H9 (cell line): Measurements from ENCODE around the gene ATAD2B. TPM values are rescaled to one million over a fixed set of nuclear protein-coding genes. Genes with fewer than 3 reads are reported as not detected.

Experiments
- DNase-seq: peaks from one replicate; pipeline ENCODE4 v3.0.0-alpha.2; 2017
- H2AFZ ChIP-seq: one replicate; pipeline ENCODE4 v1.6.1; 2013; ENCODE audit warnings: mild to moderate bottlenecking, low read length, control low read depth, moderate library complexity
- H2AK5ac ChIP-seq: 2 replicates; pipeline ENCODE4 v1.6.1; 2013; ENCODE audit warnings: low read length, control low read depth, mixed read lengths; ENCODE audit not compliant: insufficient read length
- H2BK120ac ChIP-seq: one replicate; pipeline ENCODE4 v1.6.1; 2013; ENCODE audit warnings: low read depth, mild to moderate bottlenecking, low read length, control low read depth, inconsistent platforms; ENCODE audit not compliant: poor library complexity, severe bottlenecking
- H2BK12ac ChIP-seq: 2 replicates; pipeline ENCODE4 v1.6.1; 2013; ENCODE audit warnings: low read length, control low read depth, mixed read lengths, low read depth; ENCODE audit not compliant: insufficient read length
- H2BK15ac ChIP-seq: 2 replicates; pipeline ENCODE4 v1.6.1; 2013; ENCODE audit warnings: low read depth, low read length, control low read depth
- H2BK20ac ChIP-seq: one replicate; pipeline ENCODE4 v1.6.1; 2013; ENCODE audit warnings: low read depth, mild to moderate bottlenecking, low read length, control low read depth, inconsistent platforms; ENCODE audit not compliant: poor library complexity, severe bottlenecking
- H2BK5ac ChIP-seq: 2 replicates; pipeline ENCODE4 v1.6.1; 2013; ENCODE audit warnings: low read length, control low read depth, mixed read lengths; ENCODE audit not compliant: insufficient read length
- H3K14ac ChIP-seq: 2 replicates; pipeline ENCODE4 v1.6.1; 2013; ENCODE audit warnings: low read length, control low read depth; ENCODE audit not compliant: insufficient read depth
- H3K18ac ChIP-seq: 2 replicates; pipeline ENCODE4 v1.6.1; 2013; ENCODE audit warnings: low read depth, mild to moderate bottlenecking, mixed read lengths, low read length, control low read depth; ENCODE audit not compliant: insufficient read length
- H3K23ac ChIP-seq: 2 replicates; pipeline ENCODE4 v1.6.1; 2013; ENCODE audit warnings: low read length, control low read depth, mixed read lengths, low read depth; ENCODE audit not compliant: insufficient read length
- H3K23me2 ChIP-seq: 2 replicates; pipeline ENCODE4 v1.6.1; 2013; ENCODE audit warnings: low read depth, mild to moderate bottlenecking, mixed read lengths, low read length, control low read depth; ENCODE audit not compliant: insufficient read length, poor library complexity, severe bottlenecking
- H3K27ac ChIP-seq: 2 replicates; pipeline ENCODE4 v1.5.1; 2013; ENCODE audit warnings: low read length, control low read depth, mixed read lengths, low read depth; ENCODE audit not compliant: insufficient read length
- H3K27me3 ChIP-seq: 2 replicates; pipeline ENCODE4 v1.6.1; 2013; ENCODE audit warnings: low read length, control low read depth, inconsistent platforms; ENCODE audit not compliant: insufficient read depth
- H3K4ac ChIP-seq: 2 replicates; pipeline ENCODE4 v1.6.1; 2013; ENCODE audit warnings: low read depth, mild to moderate bottlenecking, control low read depth, inconsistent platforms, low read length, moderate library complexity
- H3K4me1 ChIP-seq: 2 replicates; pipeline ENCODE4 v1.6.1; 2013; ENCODE audit warnings: low read length, control low read depth, inconsistent platforms; ENCODE audit not compliant: insufficient read depth
- H3K4me2 ChIP-seq: 2 replicates; pipeline ENCODE4 v1.6.1; 2013; ENCODE audit warnings: low read length, control low read depth, mixed read lengths; ENCODE audit not compliant: insufficient read length, insufficient read depth
- H3K56ac ChIP-seq: 2 replicates; pipeline ENCODE4 v1.6.1; 2013; ENCODE audit warnings: low read depth, mild to moderate bottlenecking, mixed read lengths, low read length, control low read depth; ENCODE audit not compliant: insufficient read length
- H3K79me1 ChIP-seq: 2 replicates; pipeline ENCODE4 v1.6.1; 2013; ENCODE audit warnings: low read depth, mild to moderate bottlenecking, moderate library complexity, low read length, control low read depth, inconsistent platforms; ENCODE audit not compliant: insufficient read depth, poor library complexity, severe bottlenecking
- H3K79me2 ChIP-seq: 2 replicates; pipeline ENCODE4 v1.6.1; 2013; ENCODE audit warnings: low read length, control low read depth, inconsistent platforms; ENCODE audit not compliant: insufficient read depth
- H3K9ac ChIP-seq: 2 replicates; pipeline ENCODE4 v1.6.1; 2013; ENCODE audit warnings: low read length, control low read depth, mixed read lengths; ENCODE audit not compliant: insufficient read length; ENCODE audit errors: extremely low read depth
- H3K9me3 ChIP-seq: one replicate; pipeline ENCODE4 v1.6.1; 2013; ENCODE audit warnings: low read depth, low read length, inconsistent platforms; ENCODE audit not compliant: control insufficient read depth
- H3T11ph ChIP-seq: one replicate; pipeline ENCODE4 v1.6.1; 2013; ENCODE audit warnings: mild to moderate bottlenecking, low read length, control low read depth, inconsistent platforms
- H4K20me1 ChIP-seq: one replicate; pipeline ENCODE4 v1.6.1; 2013; ENCODE audit not compliant: control insufficient read depth, insufficient read length, insufficient read depth
- H4K5ac ChIP-seq: 2 replicates; pipeline ENCODE4 v1.6.1; 2013; ENCODE audit warnings: low read depth, mild to moderate bottlenecking, mixed read lengths, low read length, control low read depth; ENCODE audit not compliant: insufficient read length
- H4K8ac ChIP-seq: replicated peaks from 2 replicates; pipeline ENCODE4 v1.6.1; 2013; ENCODE audit warnings: low read length, control low read depth, mixed read lengths, low read depth; ENCODE audit not compliant: insufficient read length
- H4K91ac ChIP-seq: 2 replicates; pipeline ENCODE4 v1.6.1; 2013; ENCODE audit warnings: low read depth, mild to moderate bottlenecking, moderate library complexity, mixed read lengths, low read length, control low read depth; ENCODE audit not compliant: insufficient read length
- H3K27ac Mint-ChIP-seq, 3 experiments: 2 replicates in 2 of 3; 3 replicates in 1 of 3; pipeline ENCODE4 v1.8.0; 2020 to 2021; ENCODE audit warnings: mixed read lengths in 3 of 3, mild to moderate bottlenecking in 1 of 3, moderate library complexity in 1 of 3
- H3K27me3 Mint-ChIP-seq: 2 replicates; pipeline ENCODE4 v1.8.0; 2021; ENCODE audit warnings: low read depth, mild to moderate bottlenecking, moderate library complexity, mixed read lengths
- H3K36me3 Mint-ChIP-seq, 3 experiments: 2 replicates in 2 of 3; 3 replicates in 1 of 3; pipeline ENCODE4 v1.8.0; 2020 to 2021; ENCODE audit warnings: low read depth in 3 of 3, mixed read lengths in 3 of 3; ENCODE audit not compliant: insufficient read depth in 1 of 3
- H3K4me1 Mint-ChIP-seq, 2 experiments: 2 replicates each; pipeline ENCODE4 v1.8.0; 2020; ENCODE audit warnings: mixed read lengths in 2 of 2
- H3K4me3 Mint-ChIP-seq, 2 experiments: 2 replicates in 1 of 2; 3 replicates in 1 of 2; pipeline ENCODE4 v1.8.0; 2020 to 2021; ENCODE audit warnings: mild to moderate bottlenecking in 2 of 2, mixed read lengths in 2 of 2, moderate library complexity in 1 of 2
- H3K9me3 Mint-ChIP-seq, 2 experiments: 2 replicates in 1 of 2; 3 replicates in 1 of 2; pipeline ENCODE4 v1.8.0; 2020; ENCODE audit warnings: mild to moderate bottlenecking in 2 of 2, mixed read lengths in 2 of 2, moderate library complexity in 1 of 2
- CTCF ChIP-seq: fragments of 200-600 bp; sonication (generic); conservative IDR thresholded peaks from 3 replicates; pipeline ENCODE4 v1.8.0; 2021; ENCODE audit warnings: antibody characterized with exemption, mild to moderate bottlenecking
- WGBS: extraction: QIAGEN DNeasy Blood & Tissue Kit; methylation state at CpG from one replicate; pipeline ENCODE4 v1.1.7; 2013; ENCODE audit warnings: missing lambda C conversion rate, low lambda C conversion rate, mixed read lengths; ENCODE audit not compliant: insufficient read length; ENCODE audit errors: extremely low coverage; 5-methylcytosine and 5-hydroxymethylcytosine counted together
- total RNA-seq: library from RNA; stranded (reverse); gene quantifications from 2 replicates; pipeline ENCODE4 v1.2.1, GENCODE V29; 2021

ATAD2B gene
- total RNA-seq, 1 experiment from 2014 or later: 21.4 TPM

DNA sequence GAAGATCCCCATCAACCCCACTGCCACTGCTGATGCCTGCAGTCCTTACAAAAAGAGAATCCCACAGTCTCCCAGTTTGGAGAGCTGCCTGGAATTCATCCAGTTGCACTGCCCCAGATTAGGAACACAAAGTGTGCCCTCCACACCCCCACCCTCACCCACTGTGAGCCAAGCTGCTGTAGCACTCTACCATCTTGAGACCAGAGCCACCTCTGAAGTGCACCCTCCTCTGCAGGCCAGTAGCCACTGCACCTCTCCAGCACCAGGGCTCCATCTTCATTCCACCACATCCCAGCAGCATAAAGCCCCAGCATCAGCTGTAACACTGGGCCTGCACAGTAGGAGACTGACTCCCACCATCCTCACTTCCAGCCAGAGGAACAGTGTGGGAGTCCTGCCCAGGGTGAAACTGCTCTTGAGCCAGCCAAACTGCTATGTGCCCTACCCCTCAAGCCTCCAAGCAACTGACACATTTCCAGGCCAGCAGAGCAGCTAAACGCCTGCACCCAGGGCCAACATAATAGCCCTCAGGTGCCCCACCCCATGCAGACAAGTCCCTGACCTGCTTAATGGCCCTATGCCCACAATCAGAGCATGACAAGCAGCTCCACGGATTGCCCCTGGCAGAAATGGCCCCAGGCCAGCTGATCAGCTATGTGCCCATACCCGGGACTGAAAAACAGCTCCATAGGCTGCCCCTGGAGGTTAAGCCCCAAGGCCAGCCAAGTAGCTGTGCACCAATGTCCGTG lies 206.0 kb downstream of the ATAD2B start:
- no peak overlapping the region for H4K8ac ChIP-seq
- H3K27me3 ChIP-seq: no peaks in the 10 kb centered on the region
- H3K4me1 Mint-ChIP-seq: peaks cover 3 to 4% of the 10 kb centered on the region in 2 experiments; a peak in 2 of 4 replicates
- peaks cover 12 to 29% (median 20%) of the 10 kb centered on the region in 3 experiments for H3K36me3 Mint-ChIP-seq
- no peak overlapping the region for H2BK20ac ChIP-seq
- H3K9me3 ChIP-seq: no peaks in the 10 kb centered on the region
- H3K56ac ChIP-seq: no peak overlapping the region
- peaks cover 10 to 14% of the 10 kb centered on the region in 2 experiments for H3K9me3 Mint-ChIP-seq
- H3K27me3 Mint-ChIP-seq: no peaks in the 10 kb centered on the region
- no peak overlapping the region for H3T11ph ChIP-seq
- H3K23me2 ChIP-seq: no peaks in the 10 kb centered on the region
- no peak overlapping the region for H2BK5ac ChIP-seq
- no peak overlapping the region for H3K14ac ChIP-seq
- no peak overlapping the region for H2AK5ac ChIP-seq
- no peak overlapping the region for H4K5ac ChIP-seq
- H2BK12ac ChIP-seq: no peak overlapping the region
- no peak overlapping the region for H3K23ac ChIP-seq
- H2AFZ ChIP-seq: no peak overlapping the region
- no peak overlapping the region for H3K27ac ChIP-seq
- no peak overlapping the region for H3K4me2 ChIP-seq
- no peak overlapping the region for H3K9ac ChIP-seq
- H3K4me1 ChIP-seq: no peaks in the 10 kb centered on the region; the same call in 1 of the 2 replicates
- no peak overlapping the region for H2BK120ac ChIP-seq
- no peaks in the 10 kb centered on the region for H4K20me1 ChIP-seq
- H3K79me2 ChIP-seq: no peaks in the 10 kb centered on the region
- no peak overlapping the region for H3K4me3 Mint-ChIP-seq
- no peak for TF ChIP-seq CTCF
- H4K91ac ChIP-seq: no peak overlapping the region
- peak overlapping the region in 2 of 3 experiments; percentile 46 to 47; a peak in 3 of 7 replicates for H3K27ac Mint-ChIP-seq
- no peak overlapping the region for H3K4ac ChIP-seq
- no peaks in the 10 kb centered on the region for H3K79me1 ChIP-seq
- H3K18ac ChIP-seq: no peak overlapping the region
- no peak overlapping the region for H2BK15ac ChIP-seq
- no CpG with 5 or more reads among the region's 4 CpGs for WGBS
- no peak for DNase-seq
